ENCODE results near the gene NEK7.

DNA sequence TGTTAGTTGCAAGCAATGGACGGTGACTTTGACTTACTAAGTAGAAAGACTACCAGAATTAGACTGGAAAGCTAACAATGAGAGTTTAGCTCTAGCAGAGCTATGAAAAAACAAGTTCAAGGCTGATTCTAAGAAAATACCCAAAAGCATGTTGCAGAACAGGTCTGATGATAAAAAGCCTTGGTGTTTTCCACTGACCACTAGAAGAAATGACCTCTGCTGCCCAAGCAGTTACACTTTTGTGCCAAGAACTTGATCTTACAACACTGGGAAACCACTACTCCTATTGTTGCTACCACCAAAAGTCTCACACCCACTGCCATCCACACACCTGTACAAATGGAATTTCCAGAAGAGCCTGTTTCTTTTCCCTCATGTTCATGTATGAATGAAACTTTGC, 21.4 kb upstream of the NEK7 start:
- no peak for TF ChIP-seq POLR2A (IDR thresholded peaks at IDR 0.05; ENCODE audit: low read length)
- no peak for TF ChIP-seq GATA1 (IDR thresholded peaks at IDR 0.05; ENCODE audit: low read depth, low read length)
